Measurements from ENCODE around the gene VARS2. TPM values are rescaled to one million over a fixed set of nuclear protein-coding genes. Genes with fewer than 3 reads are reported as not detected.

Gene VARS2
- total RNA-seq, 2 donors from 2014 or later, result 12.1 to 13.6 TPM

GRCh38 chr6:30930506-30930905, 16.5 kb downstream of the VARS2 start:
- peaks cover 0 to 11% of the 10 kb centered on the region in 2 donors for H3K4me1 ChIP-seq

GRCh38 chr6:30931272-30931671, 17.2 kb downstream of the VARS2 start:
- H3K27me3 ChIP-seq, result no peaks in the 10 kb centered on the region
- H3K4me3 ChIP-seq, result no peak overlapping the region
- peaks cover 0 to 11% of the 10 kb centered on the region in 2 donors for H3K4me1 ChIP-seq
- TF ChIP-seq CTCF (IDR thresholded peaks at IDR 0.05), result no peak
- no peaks in the 10 kb centered on the region for H3K36me3 ChIP-seq
- DNase-seq (ENCODE audit: low spot score), result no peak
- H3K27ac ChIP-seq, result no peak overlapping the region
- H3K9me3 ChIP-seq, result peaks cover 0 to 10% of the 10 kb centered on the region in 2 donors

More at GRCh38 chr6:30930506-30930905, 16.5 kb downstream of the VARS2 start:
- TF ChIP-seq CTCF (IDR thresholded peaks at IDR 0.05), result no peak
- H3K27ac ChIP-seq, result no peak overlapping the region
- H3K4me3 ChIP-seq, result no peak overlapping the region
- DNase-seq (ENCODE audit: low spot score), result no peak
- peaks cover 0 to 10% of the 10 kb centered on the region in 2 donors for H3K9me3 ChIP-seq
- peaks cover 7% of the 10 kb centered on the region for H3K36me3 ChIP-seq
- H3K27me3 ChIP-seq, result no peaks in the 10 kb centered on the region

- Histone ChIP-seq H3K4me3 (no peak within 1 kb of the TSS), H3K27me3 (no peaks in the 10 kb centered on the region), H3K4me1 (peaks cover 0 to 3% of the 10 kb centered on the region in 2 donors), H3K27ac (no peak within 1 kb of the TSS), H3K36me3 (no peaks in the 10 kb centered on the region), H3K9me3 (peaks cover 0 to 10% of the 10 kb centered on the region in 2 donors)
- DNase-seq (ENCODE audit: low spot score), result no peak
- no peak for TF ChIP-seq CTCF (IDR thresholded peaks at IDR 0.05)
These were observed 18.1 kb downstream of the VARS2 start, which contains the start of gene SFTA2 for GRCh38 chr6:30931969-30932645. TSS of gene SFTA2 (minus strand) at chr6:30932170. CDS start at chr6:30932096, 74 bp downstream.

GRCh38 chr6:30932665-30933365, 18.8 kb downstream of the VARS2 start:
- no peak for DNase-seq (ENCODE audit: low spot score)
- no peak overlapping the region for H3K27ac ChIP-seq
- no peak overlapping the region for H3K4me3 ChIP-seq
- H3K27me3 ChIP-seq, result no peaks in the 10 kb centered on the region
- H3K36me3 ChIP-seq, result no peaks in the 10 kb centered on the region
- TF ChIP-seq CTCF (IDR thresholded peaks at IDR 0.05), result no peak
- no peaks in the 10 kb centered on the region for H3K4me1 ChIP-seq
- peaks cover 0 to 10% of the 10 kb centered on the region in 2 donors for H3K9me3 ChIP-seq

- no peaks in the 10 kb centered on the region for H3K36me3 ChIP-seq
- no peaks in the 10 kb centered on the region for H3K27me3 ChIP-seq
- DNase-seq (ENCODE audit: low spot score), result no peak
- no peak for TF ChIP-seq CTCF (IDR thresholded peaks at IDR 0.05)
- H3K4me1 ChIP-seq, result no peaks in the 10 kb centered on the region
- no peaks in the 10 kb centered on the region for H3K9me3 ChIP-seq
- no peak overlapping the region for H3K27ac ChIP-seq
- no peak overlapping the region for H3K4me3 ChIP-seq
These were observed 21.0 kb downstream of the VARS2 start for GRCh38 chr6:30935018-30935417.
